HCT116 (cell line): ENCODE results near the gene DCLRE1A. TPM values are rescaled to one million over a fixed set of nuclear protein-coding genes. Genes with fewer than 3 reads are reported as not detected.

Experiments
- ATAC-seq: fragments of 200-7000 bp; cut with Tn5 transposase; 2 replicates; pipeline ENCODE4 v1.9.1; 2020; ENCODE audit warnings: mild to moderate bottlenecking, moderate library complexity
- BruUV-seq: library from RNA; stranded (reverse); fragments of 400-500 nt; replicated peaks from 2 replicates; lab custom pipeline; 2021; lab: Mats Ljungman, UMichigan
- CTCF ChIA-PET: fragments of 300-600 bp; sonication (Branson Sonifier 250); formaldehyde crosslinking; loops from one replicate; lab custom pipeline; 2021; ENCODE audit warnings: antibody characterized with exemption; lab: Charles Lee
- POLR2A ChIA-PET: fragments of 300-600, 350-600 bp; sonication (Branson Sonifier 250); formaldehyde crosslinking; loops from one replicate; lab custom pipeline; 2021; ENCODE audit warnings: antibody characterized with exemption; lab: Charles Lee
- RAD21 ChIA-PET, 2 experiments: fragments of 300-600 bp; sonication (Branson Sonifier 250); formaldehyde crosslinking; loops; one replicate each; lab custom pipeline; 2023; ENCODE audit warnings: low total read pairs in 2 of 2; ENCODE audit not compliant: uncharacterized antibody in 2 of 2, unreplicated experiment in 2 of 2, low non-redundant PET in 1 of 2; lab: Charles Lee
- DNase-seq: peaks from one replicate; pipeline ENCODE4 v3.0.0-alpha.2; 2010; ENCODE audit warnings: low read depth, low spot score
- H2AFZ ChIP-seq: fragments of 200-600 bp; shearing (Covaris generic), sonication (generic); 2 replicates; pipeline ENCODE4 v1.6.1; 2017; ENCODE audit warnings: low read depth, mixed run types, mixed read lengths, antibody characterized with exemption, low read length; ENCODE audit not compliant: poor library complexity, severe bottlenecking
- H3K27ac ChIP-seq: 2 replicates; pipeline ENCODE4 v1.5.1; 2012; ENCODE audit warnings: low read depth, low read length
- H3K27me3 ChIP-seq: fragments of 200-600 bp; sonication (generic); 2 replicates; pipeline ENCODE4 v1.6.1; 2016; ENCODE audit warnings: mixed run types, low read length, mixed read lengths; ENCODE audit not compliant: insufficient read depth
- H3K36me3 ChIP-seq, 2 experiments: fragments of 200-500 bp in 1 of 2; fragments of 200-600 bp in 1 of 2; sonication (Bioruptor generic) in 1 of 2; sonication (generic) in 1 of 2; 2 replicates each; pipeline versions ENCODE4 v1.5.1 to v1.6.1; 2014 to 2016; ENCODE audit warnings: low read length in 2 of 2, inconsistent platforms in 1 of 2, mixed read lengths in 1 of 2, mixed run types in 1 of 2; ENCODE audit not compliant: insufficient read depth in 2 of 2, control insufficient read depth in 1 of 2
- H3K4me1 ChIP-seq, 2 experiments: fragments of 200-600 bp in 1 of 2; sonication (generic) in 1 of 2; 2 replicates each; pipeline versions ENCODE4 v1.5.1 to v1.6.1; 2012 to 2017; ENCODE audit warnings: low read length in 2 of 2, inconsistent platforms in 1 of 2, mild to moderate bottlenecking in 1 of 2, mixed read lengths in 1 of 2, mixed run types in 1 of 2, moderate library complexity in 1 of 2; ENCODE audit not compliant: insufficient read depth in 2 of 2, control insufficient read depth in 1 of 2
- H3K4me2 ChIP-seq: fragments of 200-600 bp; sonication (generic); 2 replicates; pipeline ENCODE4 v1.6.1; 2017; ENCODE audit warnings: mixed run types, low read length, mixed read lengths
- H3K4me3 ChIP-seq, 2 experiments: fragments of 200-600 bp in 1 of 2; sonication (generic) in 1 of 2; replicated peaks in 1 of 2; 2 replicates each; pipeline ENCODE4 v1.5.1; 2011 to 2016; ENCODE audit warnings: low read length in 2 of 2, control low read depth in 1 of 2, low read depth in 1 of 2, mild to moderate bottlenecking in 1 of 2, mixed read lengths in 1 of 2, mixed run types in 1 of 2
- H3K79me2 ChIP-seq: fragments of 200-600 bp; sonication (generic); 2 replicates; pipeline ENCODE4 v1.6.1; 2017; ENCODE audit warnings: mild to moderate bottlenecking, mixed run types, low read length, moderate library complexity, mixed read lengths; ENCODE audit not compliant: insufficient read depth
- H3K9ac ChIP-seq: fragments of 200-600 bp; sonication (generic); 2 replicates; pipeline ENCODE4 v1.6.1; 2016; ENCODE audit warnings: low read length, mixed read lengths
- H3K9me2 ChIP-seq: fragments of 200-600 bp; sonication (generic), shearing (Covaris generic); 2 replicates; pipeline ENCODE4 v1.6.1; 2017; ENCODE audit warnings: mixed run types, mild to moderate bottlenecking, moderate library complexity; ENCODE audit not compliant: insufficient read depth
- H3K9me3 ChIP-seq, 2 experiments: fragments of 200-500 bp in 1 of 2; fragments of 200-600 bp in 1 of 2; sonication (Bioruptor generic) in 1 of 2; sonication (generic) in 1 of 2; 2 replicates each; pipeline ENCODE4 v1.6.1; 2014 to 2017; ENCODE audit warnings: low read length in 2 of 2, mixed read lengths in 2 of 2, inconsistent platforms in 1 of 2, low read depth in 1 of 2, mild to moderate bottlenecking in 1 of 2, mixed run types in 1 of 2, moderate library complexity in 1 of 2; ENCODE audit not compliant: control insufficient read depth in 1 of 2, insufficient read depth in 1 of 2
- H4K20me1 ChIP-seq: fragments of 200-600 bp; sonication (generic), shearing (Covaris generic); 2 replicates; pipeline ENCODE4 v1.6.1; 2017; ENCODE audit warnings: mixed run types, mild to moderate bottlenecking, moderate library complexity; ENCODE audit not compliant: insufficient read depth
- CEBPB ChIP-seq: IDR thresholded peaks from 2 replicates; pipeline ENCODE4 v1.6.1; 2012; ENCODE audit warnings: low read depth
- EGR1 ChIP-seq: IDR thresholded peaks from 2 replicates; pipeline ENCODE4 v1.6.1; 2012; ENCODE audit warnings: low read depth
- ELF1 ChIP-seq: IDR thresholded peaks from 2 replicates; pipeline ENCODE4 v1.6.1; 2012; ENCODE audit warnings: low read depth, borderline replicate concordance
- EZH2 ChIP-seq: fragments of 200-600 bp; sonication (generic); IDR thresholded peaks from 2 replicates; pipeline ENCODE4 v1.6.1; 2017; ENCODE audit warnings: antibody characterized with exemption, mixed run types
- JUND ChIP-seq: IDR thresholded peaks from 2 replicates; pipeline ENCODE4 v1.6.1; 2012
- POLR2A ChIP-seq: IDR thresholded peaks from 2 replicates; pipeline ENCODE4 v1.7.0; 2011; ENCODE audit warnings: borderline replicate concordance; ENCODE audit not compliant: insufficient read depth, insufficient read length; ENCODE audit errors: extremely low read depth
- POLR2AphosphoS5 ChIP-seq: IDR thresholded peaks from 2 replicates; pipeline ENCODE4 v1.6.1; 2011; ENCODE audit warnings: mild to moderate bottlenecking, low read depth, low read length, moderate library complexity
- RAD21 ChIP-seq: IDR thresholded peaks from 2 replicates; pipeline ENCODE4 v1.6.1; 2012; ENCODE audit warnings: low read depth, mild to moderate bottlenecking
- REST ChIP-seq: IDR thresholded peaks from 2 replicates; pipeline ENCODE4 v1.6.1; 2012; ENCODE audit warnings: low read depth
- SP1 ChIP-seq: IDR thresholded peaks from 2 replicates; pipeline ENCODE4 v1.6.1; 2012; ENCODE audit warnings: low read depth
- SRF ChIP-seq: IDR thresholded peaks from 2 replicates; pipeline ENCODE4 v1.6.1; 2012; ENCODE audit warnings: low read depth
- TCF7L2 ChIP-seq: IDR thresholded peaks from 2 replicates; pipeline ENCODE4 v1.7.0; 2011; ENCODE audit warnings: borderline replicate concordance, inconsistent platforms; ENCODE audit not compliant: insufficient read depth, insufficient read length; ENCODE audit errors: extremely low read depth
- YY1 ChIP-seq: IDR thresholded peaks from 2 replicates; pipeline ENCODE4 v1.6.1; 2011; ENCODE audit warnings: low read length, low read depth, moderate library complexity, mild to moderate bottlenecking; ENCODE audit not compliant: insufficient replicate concordance; ENCODE audit errors: extremely low read depth
- ZFX ChIP-seq: fragments of 450-650 bp; IDR thresholded peaks from 2 replicates; pipeline ENCODE4 v1.6.1; 2017
- ZNF274 ChIP-seq: fragments of 200-500 bp; sonication (Bioruptor generic); IDR thresholded peaks from 2 replicates; pipeline ENCODE4 v1.6.1; 2014; ENCODE audit warnings: mild to moderate bottlenecking, low read depth, low read length, inconsistent platforms
- intact Hi-C: fragments of 100-400 bp; cut with micrococcal nuclease; formaldehyde crosslinking; loops from 2 replicates; pipeline ENCODE4 v1.10.0; 2022
- total RNA-seq: library from RNA; stranded (reverse); gene quantifications from one replicate; pipeline ENCODE4 v1.2.1, GENCODE V29; 2021; ENCODE audit not compliant: unreplicated experiment
- TF ChIP-seq, protein P1 (sequence below), 3 experiments: fragments of 200-600 bp in 1 of 3; sonication (generic) in 1 of 3; IDR thresholded peaks in 2 of 3; conservative IDR thresholded peaks in 1 of 3; 2 replicates each; pipeline ENCODE4 v1.5.1; 2012 to 2017; ENCODE audit warnings: low read depth in 2 of 3, low read length in 2 of 3, antibody characterized with exemption in 1 of 3, borderline replicate concordance in 1 of 3, control low read depth in 1 of 3, mild to moderate bottlenecking in 1 of 3, mixed read lengths in 1 of 3, mixed run types in 1 of 3, moderate library complexity in 1 of 3; ENCODE audit not compliant: insufficient read depth in 1 of 3

Gene DCLRE1A
- total RNA-seq, 1 experiment from 2014 or later, result 13.9 TPM

GRCh38 chr10:113791691-113792090 is 62.2 kb downstream of the DCLRE1A start (continued):
- no peak for TF ChIP-seq REST
- no peak for TF ChIP-seq SP1
- no peak for TF ChIP-seq ZFX
- no peak for TF ChIP-seq EGR1
- no peak for TF ChIP-seq JUND

- intact Hi-C loops, result no loop called here
- peak overlapping the region; percentile 47 for H3K4me2 ChIP-seq
- ChIA-PET RAD21 (interaction anchor here in 1 of 2 experiments (0.6 kb wide), 1 partner anchor 65 kb away, joined by 6 read pairs; no protein-coding TSS in a partner anchor), POLR2A (no interaction called here), CTCF (interaction anchor here (0.8 to 1.5 kb wide), 3 partner anchors 10 to 299 kb away, joined by 3 to 5 read pairs (median 4); no protein-coding TSS in a partner anchor)
- BruUV-seq, result no TSS peak
- H3K36me3 ChIP-seq, result no peaks in the 10 kb centered on the region
- no peaks in the 10 kb centered on the region for H4K20me1 ChIP-seq
- ATAC-seq (peak; percentile 72), DNase-seq (peak; percentile 28)
- H3K27me3 ChIP-seq, result no peaks in the 10 kb centered on the region
- peaks cover 7 to 12% of the 10 kb centered on the region in 2 experiments; a peak in 3 of 4 replicates for H3K4me1 ChIP-seq
- no peak overlapping the region for H3K9ac ChIP-seq
- peak overlapping the region; percentile 93 for H2AFZ ChIP-seq
- peak overlapping the region; percentile 17 for H3K27ac ChIP-seq
- no peaks in the 10 kb centered on the region for H3K9me2 ChIP-seq
- no peaks in the 10 kb centered on the region for H3K9me3 ChIP-seq
- H3K4me3 ChIP-seq, result no peak overlapping the region
- H3K79me2 ChIP-seq, result no peaks in the 10 kb centered on the region
- TF ChIP-seq EGR1 (no peak), YY1 (no peak), TCF7L2 (no peak), CEBPB (peak; percentile 49), ZFX (no peak), ZNF274 (no peak), JUND (peak; percentile 88), SP1 (peak; percentile 55), POLR2AphosphoS5 (no peak), REST (no peak), ELF1 (no peak), SRF (peak; percentile 16; the same call in 1 of the 2 replicates), POLR2A (no peak), EZH2 (no peak), RAD21 (no peak; the same call in 1 of the 2 replicates)
- TF ChIP-seq, protein P1, sequence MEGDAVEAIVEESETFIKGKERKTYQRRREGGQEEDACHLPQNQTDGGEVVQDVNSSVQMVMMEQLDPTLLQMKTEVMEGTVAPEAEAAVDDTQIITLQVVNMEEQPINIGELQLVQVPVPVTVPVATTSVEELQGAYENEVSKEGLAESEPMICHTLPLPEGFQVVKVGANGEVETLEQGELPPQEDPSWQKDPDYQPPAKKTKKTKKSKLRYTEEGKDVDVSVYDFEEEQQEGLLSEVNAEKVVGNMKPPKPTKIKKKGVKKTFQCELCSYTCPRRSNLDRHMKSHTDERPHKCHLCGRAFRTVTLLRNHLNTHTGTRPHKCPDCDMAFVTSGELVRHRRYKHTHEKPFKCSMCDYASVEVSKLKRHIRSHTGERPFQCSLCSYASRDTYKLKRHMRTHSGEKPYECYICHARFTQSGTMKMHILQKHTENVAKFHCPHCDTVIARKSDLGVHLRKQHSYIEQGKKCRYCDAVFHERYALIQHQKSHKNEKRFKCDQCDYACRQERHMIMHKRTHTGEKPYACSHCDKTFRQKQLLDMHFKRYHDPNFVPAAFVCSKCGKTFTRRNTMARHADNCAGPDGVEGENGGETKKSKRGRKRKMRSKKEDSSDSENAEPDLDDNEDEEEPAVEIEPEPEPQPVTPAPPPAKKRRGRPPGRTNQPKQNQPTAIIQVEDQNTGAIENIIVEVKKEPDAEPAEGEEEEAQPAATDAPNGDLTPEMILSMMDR (IDR thresholded peaks at IDR 0.05 in 2 of 3, conservative IDR thresholded peaks at IDR 0.05 in 1 of 3; ENCODE audit: borderline replicate concordance in 1 of 3, insufficient read depth in 1 of 3, low read depth in 2 of 3, low read length in 2 of 3), result no peak
These were observed 65.2 kb downstream of the DCLRE1A start for GRCh38 chr10:113788604-113789083.
